Liver (tissue), 9 donors: Measurements from ENCODE around the gene PKD1L1. TPM values are rescaled to one million over a fixed set of nuclear protein-coding genes. Genes with fewer than 3 reads are reported as not detected.

ENCODE experiments used
- DNase-seq: peaks from one replicate; pipeline ENCODE4 v3.0.0-alpha.2; 2017; ENCODE audit warnings: low spot score
- H3K27ac ChIP-seq, 2 donors: one replicate each; pipeline ENCODE4 v1.7.0; 2013; ENCODE audit warnings: inconsistent platforms in 2 of 2, low read length in 2 of 2, control low read depth in 1 of 2, low read depth in 1 of 2, mild to moderate bottlenecking in 1 of 2
- H3K27me3 ChIP-seq, 4 donors: one replicate each; pipeline versions ENCODE4 v1.6.1 to v1.7.0; 2013; ENCODE audit warnings: low read length in 3 of 4, inconsistent platforms in 1 of 4, mild to moderate bottlenecking in 1 of 4, moderate library complexity in 1 of 4; ENCODE audit not compliant: control insufficient read depth in 4 of 4, insufficient read depth in 4 of 4
- H3K36me3 ChIP-seq, 4 donors: one replicate each; pipeline versions ENCODE4 v1.6.1 to v1.7.0; 2013; ENCODE audit warnings: low read length in 3 of 4, mild to moderate bottlenecking in 3 of 4, low read depth in 1 of 4, moderate library complexity in 1 of 4; ENCODE audit not compliant: control insufficient read depth in 4 of 4, insufficient read depth in 3 of 4
- H3K4me1 ChIP-seq, 4 donors: one replicate each; pipeline versions ENCODE4 v1.6.1 to v1.7.0; 2013; ENCODE audit warnings: low read length in 3 of 4, mild to moderate bottlenecking in 3 of 4, moderate library complexity in 1 of 4; ENCODE audit not compliant: control insufficient read depth in 4 of 4, insufficient read depth in 4 of 4
- H3K4me3 ChIP-seq, 3 donors: one replicate each; pipeline versions ENCODE4 v1.6.1 to v1.7.0; 2013; ENCODE audit warnings: low read length in 3 of 3, control low read depth in 1 of 3, low read depth in 1 of 3, mild to moderate bottlenecking in 1 of 3
- H3K9ac ChIP-seq, 2 donors: one replicate each; pipeline ENCODE4 v1.7.0; 2013; ENCODE audit warnings: low read length in 2 of 2, mild to moderate bottlenecking in 2 of 2, moderate library complexity in 2 of 2, control low read depth in 1 of 2, low read depth in 1 of 2
- H3K9me3 ChIP-seq, 4 donors: one replicate each; pipeline versions ENCODE4 v1.6.1 to v1.7.0; 2013; ENCODE audit warnings: low read length in 3 of 4; ENCODE audit not compliant: control insufficient read depth in 4 of 4
- EGR1 ChIP-seq, 2 donors: IDR thresholded peaks; 2 replicates each; pipeline ENCODE4 v1.6.1; 2016 to 2018; ENCODE audit warnings: antibody characterized with exemption in 2 of 2, low read depth in 2 of 2
- FOXA1 ChIP-seq: IDR thresholded peaks from 2 replicates; pipeline ENCODE4 v1.6.1; 2016; ENCODE audit warnings: antibody characterized with exemption
- GABPA ChIP-seq, 2 donors: IDR thresholded peaks in 1 of 2; conservative IDR thresholded peaks in 1 of 2; 2 replicates each; pipeline ENCODE4 v1.6.1; 2016; ENCODE audit warnings: antibody characterized with exemption in 2 of 2, mild to moderate bottlenecking in 1 of 2, moderate library complexity in 1 of 2
- HNF4G ChIP-seq: IDR thresholded peaks from 2 replicates; pipeline ENCODE4 v1.6.1; 2016; ENCODE audit warnings: antibody characterized with exemption
- NR2F2 ChIP-seq: IDR thresholded peaks from 2 replicates; pipeline ENCODE4 v1.6.1; 2016; ENCODE audit warnings: antibody characterized with exemption
- RAD21 ChIP-seq, 2 donors: IDR thresholded peaks; 2 replicates each; pipeline ENCODE4 v1.6.1; 2016; ENCODE audit warnings: antibody characterized with exemption in 2 of 2, mild to moderate bottlenecking in 2 of 2
- RXRA ChIP-seq, 2 donors: IDR thresholded peaks; 2 replicates each; pipeline ENCODE4 v1.6.1; 2017 to 2018; ENCODE audit warnings: antibody characterized with exemption in 2 of 2, mild to moderate bottlenecking in 1 of 2
- SP1 ChIP-seq: IDR thresholded peaks from 2 replicates; pipeline ENCODE4 v1.6.1; 2018; ENCODE audit warnings: antibody characterized with exemption, mild to moderate bottlenecking
- TAF1 ChIP-seq: conservative IDR thresholded peaks from 2 replicates; pipeline ENCODE4 v1.6.1; 2016; ENCODE audit warnings: antibody characterized with exemption, mild to moderate bottlenecking
- WGBS: extraction: QIAGEN DNeasy Blood & Tissue Kit; methylation state at CpG from one replicate; pipeline ENCODE4 v1.1.7; 2013; 5-methylcytosine and 5-hydroxymethylcytosine counted together
- polyA plus RNA-seq, 2 donors: library from polyadenylated mRNA; stranded (reverse) in 1 of 2; unstranded in 1 of 2; fragments of 200-250 nt in 1 of 2; fragments of >200 nt in 1 of 2; fragmentation: Nextera tagmentation in 1 of 2; extraction: Ambion mirVana in 1 of 2; gene quantifications; one replicate each; pipeline versions ENCODE4 v1.2.1 to v1.2.3, GENCODE V29; 2013 to 2015
- total RNA-seq, 2 donors: library from RNA; depleted of rRNA; stranded (reverse); fragments of >200 nt; gene quantifications; one replicate each; pipeline ENCODE4 v1.2.3, GENCODE V29; 2014
- TF ChIP-seq, protein P1 (sequence below): fragments of 150-350 bp; IDR thresholded peaks from 2 replicates; pipeline ENCODE4 v1.5.1; 2017; ENCODE audit warnings: improper control_type of control experiment, low read depth, low read length; ENCODE audit not compliant: missing input control
- TF ChIP-seq, protein P2 (sequence below): IDR thresholded peaks from 2 replicates; pipeline ENCODE4 v1.6.1; 2016; ENCODE audit warnings: antibody characterized with exemption
- TF ChIP-seq, protein P3 (sequence below): IDR thresholded peaks from 2 replicates; pipeline ENCODE4 v1.6.1; 2016; ENCODE audit warnings: antibody characterized with exemption, mild to moderate bottlenecking
- donor health status: healthy.
- donor health status: healthy.
- donor health status: healthy.
- donor health status: healthy.
- donor health status: healthy.

PKD1L1 gene
- total and polyA plus RNA-seq, 4 donors: 0.08 to 0.25 (median 0.11) TPM

DNA sequence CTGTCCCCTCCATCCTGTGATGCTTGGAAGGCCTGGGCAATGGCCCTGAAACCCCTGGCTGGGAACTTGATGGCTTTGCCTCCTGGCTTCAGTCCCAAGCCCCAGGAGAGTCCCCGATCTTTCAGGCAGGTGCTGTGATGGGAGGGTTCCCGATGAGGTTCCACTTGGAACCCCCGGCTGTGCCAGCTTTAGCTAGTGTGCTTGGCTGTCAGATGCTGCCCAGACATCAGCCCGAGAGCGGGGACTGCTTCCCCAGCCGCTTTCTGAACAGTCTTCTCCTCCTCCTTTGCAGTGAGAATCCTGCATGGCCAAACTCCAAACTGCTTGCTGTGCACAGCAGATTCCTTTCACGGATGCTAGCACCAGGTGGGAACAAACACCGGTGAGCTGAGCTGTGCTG, 58.1 kb downstream of the PKD1L1 start (continued):
- TF ChIP-seq, protein P1, sequence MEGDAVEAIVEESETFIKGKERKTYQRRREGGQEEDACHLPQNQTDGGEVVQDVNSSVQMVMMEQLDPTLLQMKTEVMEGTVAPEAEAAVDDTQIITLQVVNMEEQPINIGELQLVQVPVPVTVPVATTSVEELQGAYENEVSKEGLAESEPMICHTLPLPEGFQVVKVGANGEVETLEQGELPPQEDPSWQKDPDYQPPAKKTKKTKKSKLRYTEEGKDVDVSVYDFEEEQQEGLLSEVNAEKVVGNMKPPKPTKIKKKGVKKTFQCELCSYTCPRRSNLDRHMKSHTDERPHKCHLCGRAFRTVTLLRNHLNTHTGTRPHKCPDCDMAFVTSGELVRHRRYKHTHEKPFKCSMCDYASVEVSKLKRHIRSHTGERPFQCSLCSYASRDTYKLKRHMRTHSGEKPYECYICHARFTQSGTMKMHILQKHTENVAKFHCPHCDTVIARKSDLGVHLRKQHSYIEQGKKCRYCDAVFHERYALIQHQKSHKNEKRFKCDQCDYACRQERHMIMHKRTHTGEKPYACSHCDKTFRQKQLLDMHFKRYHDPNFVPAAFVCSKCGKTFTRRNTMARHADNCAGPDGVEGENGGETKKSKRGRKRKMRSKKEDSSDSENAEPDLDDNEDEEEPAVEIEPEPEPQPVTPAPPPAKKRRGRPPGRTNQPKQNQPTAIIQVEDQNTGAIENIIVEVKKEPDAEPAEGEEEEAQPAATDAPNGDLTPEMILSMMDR: no peak

DNA sequence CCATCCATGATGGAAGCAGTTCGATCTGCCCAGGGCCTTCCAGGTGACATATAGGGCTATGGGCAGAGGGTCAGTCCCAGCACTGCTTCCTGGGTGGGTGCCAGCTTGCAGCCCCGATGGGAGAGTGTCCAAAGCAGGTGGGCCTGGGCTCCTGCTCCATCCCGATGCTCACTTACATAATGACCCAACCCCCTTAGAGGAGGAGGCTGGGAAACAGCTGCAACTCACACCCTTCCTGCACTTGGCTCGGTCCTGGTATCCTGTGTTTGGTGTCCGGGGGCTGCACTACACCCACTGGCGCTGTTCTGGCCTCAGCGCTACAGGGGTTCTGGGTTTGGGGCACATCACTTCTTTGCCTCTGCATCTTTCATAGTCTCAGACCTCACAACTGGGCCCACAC, 58.5 kb downstream of the PKD1L1 start:
- no peak for TF ChIP-seq HNF4G
- H3K4me1 ChIP-seq: no peaks in the 10 kb centered on the region
- H3K27ac ChIP-seq: no peak overlapping the region
- DNase-seq: no peak
- no peak overlapping the region for H3K9ac ChIP-seq
- H3K4me3 ChIP-seq: no peak overlapping the region
- H3K9me3 ChIP-seq: no peaks in the 10 kb centered on the region
- no peaks in the 10 kb centered on the region for H3K27me3 ChIP-seq
- H3K36me3 ChIP-seq: peaks cover 0 to 5% (median 0%) of the 10 kb centered on the region in 4 donors
- WGBS: 92% methylated on average over 7 of the region's 7 CpGs

DNA sequence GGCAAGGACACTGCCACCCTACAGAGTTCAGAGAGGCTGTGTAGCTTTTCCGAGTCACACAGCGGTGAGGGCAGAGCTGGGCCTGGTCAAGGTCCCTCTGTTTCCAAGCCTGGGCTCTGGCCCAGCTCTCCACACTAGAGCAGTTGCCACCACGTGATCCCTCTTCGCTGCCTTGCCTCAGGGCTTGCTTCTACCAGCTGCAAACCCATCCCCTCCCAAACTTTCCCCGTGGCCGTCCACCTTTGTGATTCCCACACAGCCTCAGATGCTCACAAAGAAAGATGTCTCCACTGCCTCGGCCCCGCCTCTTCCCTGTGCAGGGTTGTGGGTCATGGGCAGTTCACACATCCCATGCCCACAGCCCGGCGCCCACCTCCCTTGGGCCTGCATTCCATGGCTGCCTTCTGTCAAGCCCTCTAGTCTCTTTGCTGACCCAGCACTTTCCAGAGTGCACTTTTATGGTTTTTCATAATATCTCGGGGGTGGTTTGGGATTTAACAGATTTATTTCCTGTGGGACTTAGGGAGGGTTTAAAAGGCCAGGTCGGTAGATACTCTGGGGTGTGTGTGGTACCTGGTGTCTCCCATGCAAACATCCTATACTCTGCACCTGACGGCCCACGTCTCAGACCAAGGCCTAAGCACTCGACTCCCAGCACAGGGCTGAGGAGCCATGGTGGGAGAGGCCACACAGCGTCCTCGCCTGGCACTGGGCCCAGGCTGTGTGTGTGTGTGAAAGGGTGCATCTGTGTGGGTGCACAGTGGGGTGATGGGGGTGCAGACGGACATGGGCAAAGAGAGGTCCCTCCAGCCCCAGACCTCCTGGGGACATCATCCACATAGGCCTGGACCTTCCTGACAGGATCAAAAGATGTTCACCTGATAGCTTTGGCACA, 59.6 kb downstream of the PKD1L1 start:
- WGBS: 91% methylated on average over 18 of the region's 18 CpGs
- no peak overlapping the region for H3K27ac ChIP-seq
- TF ChIP-seq TAF1 (no peak), SP1 (no peak), GABPA (IDR thresholded peaks at IDR 0.05 in 1 of 2, conservative IDR thresholded peaks at IDR 0.05 in 1 of 2) (no peak), RAD21 (IDR thresholded peaks at IDR 0.05) (no peak), NR2F2 (no peak), RXRA (IDR thresholded peaks at IDR 0.05) (no peak), HNF4G (no peak), FOXA1 (no peak), EGR1 (IDR thresholded peaks at IDR 0.05; ENCODE audit: low read depth in 2 of 2) (no peak)
- TF ChIP-seq, protein P2, sequence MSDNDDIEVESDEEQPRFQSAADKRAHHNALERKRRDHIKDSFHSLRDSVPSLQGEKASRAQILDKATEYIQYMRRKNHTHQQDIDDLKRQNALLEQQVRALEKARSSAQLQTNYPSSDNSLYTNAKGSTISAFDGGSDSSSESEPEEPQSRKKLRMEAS: no peak
- TF ChIP-seq, protein P1: no peak
- TF ChIP-seq, protein P3, sequence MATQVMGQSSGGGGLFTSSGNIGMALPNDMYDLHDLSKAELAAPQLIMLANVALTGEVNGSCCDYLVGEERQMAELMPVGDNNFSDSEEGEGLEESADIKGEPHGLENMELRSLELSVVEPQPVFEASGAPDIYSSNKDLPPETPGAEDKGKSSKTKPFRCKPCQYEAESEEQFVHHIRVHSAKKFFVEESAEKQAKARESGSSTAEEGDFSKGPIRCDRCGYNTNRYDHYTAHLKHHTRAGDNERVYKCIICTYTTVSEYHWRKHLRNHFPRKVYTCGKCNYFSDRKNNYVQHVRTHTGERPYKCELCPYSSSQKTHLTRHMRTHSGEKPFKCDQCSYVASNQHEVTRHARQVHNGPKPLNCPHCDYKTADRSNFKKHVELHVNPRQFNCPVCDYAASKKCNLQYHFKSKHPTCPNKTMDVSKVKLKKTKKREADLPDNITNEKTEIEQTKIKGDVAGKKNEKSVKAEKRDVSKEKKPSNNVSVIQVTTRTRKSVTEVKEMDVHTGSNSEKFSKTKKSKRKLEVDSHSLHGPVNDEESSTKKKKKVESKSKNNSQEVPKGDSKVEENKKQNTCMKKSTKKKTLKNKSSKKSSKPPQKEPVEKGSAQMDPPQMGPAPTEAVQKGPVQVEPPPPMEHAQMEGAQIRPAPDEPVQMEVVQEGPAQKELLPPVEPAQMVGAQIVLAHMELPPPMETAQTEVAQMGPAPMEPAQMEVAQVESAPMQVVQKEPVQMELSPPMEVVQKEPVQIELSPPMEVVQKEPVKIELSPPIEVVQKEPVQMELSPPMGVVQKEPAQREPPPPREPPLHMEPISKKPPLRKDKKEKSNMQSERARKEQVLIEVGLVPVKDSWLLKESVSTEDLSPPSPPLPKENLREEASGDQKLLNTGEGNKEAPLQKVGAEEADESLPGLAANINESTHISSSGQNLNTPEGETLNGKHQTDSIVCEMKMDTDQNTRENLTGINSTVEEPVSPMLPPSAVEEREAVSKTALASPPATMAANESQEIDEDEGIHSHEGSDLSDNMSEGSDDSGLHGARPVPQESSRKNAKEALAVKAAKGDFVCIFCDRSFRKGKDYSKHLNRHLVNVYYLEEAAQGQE: no peak
- no peak overlapping the region for H3K4me3 ChIP-seq
- H3K36me3 ChIP-seq: peaks cover 0 to 5% (median 0%) of the 10 kb centered on the region in 4 donors
- H3K4me1 ChIP-seq: no peaks in the 10 kb centered on the region
- no peak for DNase-seq
- H3K9me3 ChIP-seq: no peaks in the 10 kb centered on the region
- H3K27me3 ChIP-seq: no peaks in the 10 kb centered on the region
- H3K9ac ChIP-seq: no peak overlapping the region
